GM23338 (cell line): Measurements from ENCODE around the gene GPRC5C. TPM values are rescaled to one million over a fixed set of nuclear protein-coding genes. Genes with fewer than 3 reads are reported as not detected.

Experiments used
- ATAC-seq: fragments of 200-7000 bp; cut with Tn5 transposase; 3 replicates; pipeline ENCODE4 v1.9.1; 2020
- DNase-seq: peaks from one replicate; pipeline ENCODE4 v3.0.0-alpha.2; 2015; ENCODE audit warnings: low spot score
- H2AFZ ChIP-seq: fragments of 200-600 bp; sonication (generic); 2 replicates; pipeline ENCODE4 v1.8.0; 2016; ENCODE audit warnings: antibody characterized with exemption, mild to moderate bottlenecking, moderate library complexity
- H3F3A ChIP-seq: fragments of 200-600 bp; sonication (generic); replicated peaks from 2 replicates; pipeline ENCODE4 v1.8.0; 2017; ENCODE audit warnings: antibody characterized with exemption, mixed run types, low read depth
- H3K27ac ChIP-seq: fragments of 200-600 bp; sonication (generic); 2 replicates; pipeline ENCODE4 v1.6.1; 2016; ENCODE audit warnings: low read depth
- H3K27me3 ChIP-seq: fragments of 200-600 bp; sonication (generic); 2 replicates; pipeline ENCODE4 v1.8.0; 2016; ENCODE audit warnings: mild to moderate bottlenecking, mixed run types, moderate library complexity; ENCODE audit not compliant: insufficient read depth
- H3K36me3 ChIP-seq: fragments of 200-600 bp; sonication (generic); 2 replicates; pipeline ENCODE4 v1.8.0; 2016; ENCODE audit warnings: mild to moderate bottlenecking; ENCODE audit not compliant: insufficient read depth
- H3K4me1 ChIP-seq: fragments of 200-600 bp; sonication (generic); 2 replicates; pipeline ENCODE4 v1.8.0; 2016; ENCODE audit warnings: mild to moderate bottlenecking, moderate library complexity; ENCODE audit not compliant: insufficient read depth
- H3K4me2 ChIP-seq: fragments of 200-600 bp; sonication (generic); 2 replicates; pipeline ENCODE4 v1.7.1; 2017; ENCODE audit warnings: mixed run types
- H3K4me3 ChIP-seq: fragments of 200-600 bp; sonication (generic); 2 replicates; pipeline ENCODE4 v1.6.1; 2016; ENCODE audit warnings: mixed run types
- H3K79me2 ChIP-seq: fragments of 200-600 bp; sonication (generic); replicated peaks from 2 replicates; pipeline ENCODE4 v1.8.0; 2017; ENCODE audit warnings: mild to moderate bottlenecking; ENCODE audit not compliant: insufficient read depth
- H3K9me2 ChIP-seq: fragments of 200-600 bp; sonication (generic); 2 replicates; pipeline ENCODE4 v1.8.0; 2017; ENCODE audit not compliant: insufficient read depth
- H4K20me1 ChIP-seq: fragments of 200-600 bp; sonication (generic); replicated peaks from 2 replicates; pipeline ENCODE4 v1.8.0; 2017; ENCODE audit warnings: mild to moderate bottlenecking; ENCODE audit not compliant: insufficient read depth
- H3K27ac Mint-ChIP-seq: 2 replicates; pipeline ENCODE4 v1.8.0; 2020; ENCODE audit warnings: inconsistent platforms, mild to moderate bottlenecking, moderate library complexity, mixed read lengths
- H3K27me3 Mint-ChIP-seq: 3 replicates; pipeline ENCODE4 v1.8.0; 2022; ENCODE audit warnings: low read depth, mild to moderate bottlenecking, moderate library complexity, mixed read lengths, inconsistent platforms; ENCODE audit not compliant: insufficient read depth, poor library complexity
- H3K36me3 Mint-ChIP-seq: 3 replicates; pipeline ENCODE4 v1.8.0; 2021; ENCODE audit warnings: low read depth, mild to moderate bottlenecking, inconsistent platforms, moderate library complexity, mixed read lengths
- H3K4me1 Mint-ChIP-seq: 3 replicates; pipeline ENCODE4 v1.8.0; 2020; ENCODE audit warnings: mild to moderate bottlenecking, inconsistent platforms, mixed read lengths
- H3K4me3 Mint-ChIP-seq: 3 replicates; pipeline ENCODE4 v1.8.0; 2021; ENCODE audit warnings: moderate library complexity, mild to moderate bottlenecking, inconsistent platforms, mixed read lengths
- H3K9me3 Mint-ChIP-seq: 3 replicates; pipeline ENCODE4 v1.8.0; 2020; ENCODE audit warnings: moderate library complexity, mild to moderate bottlenecking, inconsistent platforms, mixed read lengths
- CREB1 ChIP-seq: fragments of 250-450 bp; sonication (Bioruptor Pico); IDR thresholded peaks from 2 replicates; pipeline ENCODE4 v1.5.0; 2020; ENCODE audit warnings: low read depth, mild to moderate bottlenecking, moderate library complexity
- EZH2 ChIP-seq: fragments of 200-600 bp; sonication (generic); IDR thresholded peaks from one replicate; pipeline ENCODE4 v1.8.0; 2017; ENCODE audit warnings: antibody characterized with exemption, mild to moderate bottlenecking, low read depth; ENCODE audit not compliant: unreplicated experiment
- EZH2phosphoT487 ChIP-seq: fragments of 200-600 bp; sonication (generic); IDR thresholded peaks from one replicate; pipeline ENCODE4 v1.8.1; 2018; ENCODE audit warnings: antibody characterized with exemption; ENCODE audit not compliant: unreplicated experiment
- JUNB ChIP-seq: IDR thresholded peaks from one replicate; pipeline ENCODE4 v1.6.1; 2016; ENCODE audit warnings: antibody characterized with exemption; ENCODE audit not compliant: unreplicated experiment
- POLR2AphosphoS5 ChIP-seq: IDR thresholded peaks from 2 replicates; pipeline ENCODE4 v1.6.1; 2016; ENCODE audit warnings: antibody characterized with exemption, low read depth
- STAT1 ChIP-seq: IDR thresholded peaks from one replicate; pipeline ENCODE4 v1.6.1; 2016; ENCODE audit warnings: antibody characterized with exemption; ENCODE audit not compliant: unreplicated experiment
- ZNF114 ChIP-seq: fragments of 250-450 bp; sonication (Bioruptor Pico); IDR thresholded peaks from 2 replicates; pipeline ENCODE4 v1.5.0; 2020; ENCODE audit warnings: mild to moderate bottlenecking, moderate library complexity
- ZNF331 ChIP-seq: fragments of 250-450 bp; sonication (Bioruptor Pico); IDR thresholded peaks from 2 replicates; pipeline ENCODE4 v1.5.0; 2020; ENCODE audit warnings: low read depth, mild to moderate bottlenecking, moderate library complexity
- polyA plus RNA-seq: library from polyadenylated mRNA; unstranded; fragments of >200 nt; fragmentation: Nextera tagmentation; extraction: Ambion mirVana; gene quantifications from 2 replicates; pipeline ENCODE4 v1.2.1, GENCODE V29; 2016
- total RNA-seq: library from RNA; depleted of rRNA; stranded (reverse); fragments of >200 nt; shearing (Covaris generic); gene quantifications from 2 replicates; pipeline ENCODE4 v1.2.3, GENCODE V29; 2014
- TF ChIP-seq, protein P1 (sequence below): IDR thresholded peaks from one replicate; pipeline ENCODE4 v1.6.1; 2018; ENCODE audit warnings: antibody characterized with exemption; ENCODE audit not compliant: unreplicated experiment
- TF ChIP-seq, protein P2 (sequence below), 2 experiments: fragments of 200-600 bp in 1 of 2; sonication (generic) in 1 of 2; conservative IDR thresholded peaks; 2 replicates each; pipeline versions ENCODE4 v1.5.1 to v1.6.1; 2016 to 2017; ENCODE audit warnings: antibody characterized with exemption in 2 of 2, low read depth in 2 of 2, mild to moderate bottlenecking in 2 of 2, moderate library complexity in 1 of 2
- TF ChIP-seq, protein P3 (sequence below): IDR thresholded peaks from 2 replicates; pipeline ENCODE4 v1.6.1; 2016; ENCODE audit warnings: antibody characterized with exemption

GPRC5C gene
- total and polyA plus RNA-seq, 2 experiments from 2014 or later = 9.0 to 22.4 TPM

DNA sequence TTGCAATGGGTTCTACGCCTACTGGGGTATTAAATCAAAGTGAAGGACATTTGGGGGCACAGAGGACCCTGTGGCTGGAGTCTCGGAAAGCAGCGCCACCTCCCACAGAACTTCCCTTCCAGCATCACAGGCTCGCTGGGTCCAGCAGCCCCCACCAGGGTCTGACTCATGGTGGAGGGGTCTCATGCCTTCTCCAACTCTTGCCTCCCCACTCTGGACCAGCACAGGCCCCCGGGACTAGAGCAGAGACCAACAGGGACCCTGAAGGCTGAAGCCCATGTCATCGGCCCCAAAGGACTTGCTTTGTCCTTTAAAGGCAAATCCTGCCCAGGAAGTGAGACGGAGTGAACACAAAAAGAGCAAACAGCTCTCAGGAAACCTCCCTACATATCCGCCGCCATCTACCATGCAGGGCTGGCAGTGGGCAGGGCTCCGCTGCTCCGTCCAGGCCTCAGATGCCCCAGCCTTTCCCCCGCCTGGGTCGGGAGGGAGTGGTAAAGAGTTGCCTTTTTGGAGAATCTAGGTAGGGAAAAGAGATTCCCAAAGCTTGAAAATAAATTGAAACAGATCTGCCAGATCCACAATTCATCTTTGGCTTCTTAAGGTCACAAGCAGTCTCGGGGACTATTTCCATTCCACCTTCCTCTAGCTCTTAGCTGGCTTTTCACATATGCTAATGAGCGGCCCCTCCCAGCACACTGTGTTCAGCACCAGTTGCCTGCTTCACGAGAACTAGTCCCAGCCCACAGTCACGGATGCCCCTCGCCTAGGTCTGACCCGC lies 2.1 kb upstream of the GPRC5C start:
- Mint-ChIP-seq H3K4me1 (peaks cover 41% of the 10 kb centered on the region), H3K4me3 (peak overlapping the region; percentile 83), H3K27ac (no peak overlapping the region), H3K36me3 (no peaks in the 10 kb centered on the region; the same call in 2 of the 3 replicates), H3K9me3 (no peaks in the 10 kb centered on the region), H3K27me3 (peaks cover 46% of the 10 kb centered on the region)
- 0 out of 2 replicates have a peak, but pooled peaks cover 9% of the 10 kb centered on the region for H3F3A ChIP-seq
- H3K4me3 ChIP-seq = peak overlapping the region; percentile 87
- peaks cover 31% of the 10 kb centered on the region for H3K4me1 ChIP-seq
- H2AFZ ChIP-seq = peak overlapping the region; percentile 93
- TF ChIP-seq, protein P1, sequence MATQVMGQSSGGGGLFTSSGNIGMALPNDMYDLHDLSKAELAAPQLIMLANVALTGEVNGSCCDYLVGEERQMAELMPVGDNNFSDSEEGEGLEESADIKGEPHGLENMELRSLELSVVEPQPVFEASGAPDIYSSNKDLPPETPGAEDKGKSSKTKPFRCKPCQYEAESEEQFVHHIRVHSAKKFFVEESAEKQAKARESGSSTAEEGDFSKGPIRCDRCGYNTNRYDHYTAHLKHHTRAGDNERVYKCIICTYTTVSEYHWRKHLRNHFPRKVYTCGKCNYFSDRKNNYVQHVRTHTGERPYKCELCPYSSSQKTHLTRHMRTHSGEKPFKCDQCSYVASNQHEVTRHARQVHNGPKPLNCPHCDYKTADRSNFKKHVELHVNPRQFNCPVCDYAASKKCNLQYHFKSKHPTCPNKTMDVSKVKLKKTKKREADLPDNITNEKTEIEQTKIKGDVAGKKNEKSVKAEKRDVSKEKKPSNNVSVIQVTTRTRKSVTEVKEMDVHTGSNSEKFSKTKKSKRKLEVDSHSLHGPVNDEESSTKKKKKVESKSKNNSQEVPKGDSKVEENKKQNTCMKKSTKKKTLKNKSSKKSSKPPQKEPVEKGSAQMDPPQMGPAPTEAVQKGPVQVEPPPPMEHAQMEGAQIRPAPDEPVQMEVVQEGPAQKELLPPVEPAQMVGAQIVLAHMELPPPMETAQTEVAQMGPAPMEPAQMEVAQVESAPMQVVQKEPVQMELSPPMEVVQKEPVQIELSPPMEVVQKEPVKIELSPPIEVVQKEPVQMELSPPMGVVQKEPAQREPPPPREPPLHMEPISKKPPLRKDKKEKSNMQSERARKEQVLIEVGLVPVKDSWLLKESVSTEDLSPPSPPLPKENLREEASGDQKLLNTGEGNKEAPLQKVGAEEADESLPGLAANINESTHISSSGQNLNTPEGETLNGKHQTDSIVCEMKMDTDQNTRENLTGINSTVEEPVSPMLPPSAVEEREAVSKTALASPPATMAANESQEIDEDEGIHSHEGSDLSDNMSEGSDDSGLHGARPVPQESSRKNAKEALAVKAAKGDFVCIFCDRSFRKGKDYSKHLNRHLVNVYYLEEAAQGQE = no peak
- TF ChIP-seq STAT1 (no peak), ZNF114 (CRISPR knock-in tag) (no peak), CREB1 (no peak), POLR2AphosphoS5 (no peak), EZH2 (no peak)
- TF ChIP-seq, protein P2, sequence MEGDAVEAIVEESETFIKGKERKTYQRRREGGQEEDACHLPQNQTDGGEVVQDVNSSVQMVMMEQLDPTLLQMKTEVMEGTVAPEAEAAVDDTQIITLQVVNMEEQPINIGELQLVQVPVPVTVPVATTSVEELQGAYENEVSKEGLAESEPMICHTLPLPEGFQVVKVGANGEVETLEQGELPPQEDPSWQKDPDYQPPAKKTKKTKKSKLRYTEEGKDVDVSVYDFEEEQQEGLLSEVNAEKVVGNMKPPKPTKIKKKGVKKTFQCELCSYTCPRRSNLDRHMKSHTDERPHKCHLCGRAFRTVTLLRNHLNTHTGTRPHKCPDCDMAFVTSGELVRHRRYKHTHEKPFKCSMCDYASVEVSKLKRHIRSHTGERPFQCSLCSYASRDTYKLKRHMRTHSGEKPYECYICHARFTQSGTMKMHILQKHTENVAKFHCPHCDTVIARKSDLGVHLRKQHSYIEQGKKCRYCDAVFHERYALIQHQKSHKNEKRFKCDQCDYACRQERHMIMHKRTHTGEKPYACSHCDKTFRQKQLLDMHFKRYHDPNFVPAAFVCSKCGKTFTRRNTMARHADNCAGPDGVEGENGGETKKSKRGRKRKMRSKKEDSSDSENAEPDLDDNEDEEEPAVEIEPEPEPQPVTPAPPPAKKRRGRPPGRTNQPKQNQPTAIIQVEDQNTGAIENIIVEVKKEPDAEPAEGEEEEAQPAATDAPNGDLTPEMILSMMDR (conservative IDR thresholded peaks at IDR 0.05; ENCODE audit: low read depth in 2 of 2) = no peak
- peak overlapping the region; percentile 84 for H3K27ac ChIP-seq
- H3K4me2 ChIP-seq = peak overlapping the region; percentile 95
- no peaks in the 10 kb centered on the region for H3K9me2 ChIP-seq
- DNase-seq = peak; percentile 41
- peaks cover 44% of the 10 kb centered on the region for H3K27me3 ChIP-seq
- peak; percentile 0; the same call in 1 of the 3 replicates for ATAC-seq
- H4K20me1 ChIP-seq = no peaks in the 10 kb centered on the region
- H3K36me3 ChIP-seq = no peaks in the 10 kb centered on the region
- H3K79me2 ChIP-seq = no peaks in the 10 kb centered on the region; the same call in 1 of the 2 replicates

DNA sequence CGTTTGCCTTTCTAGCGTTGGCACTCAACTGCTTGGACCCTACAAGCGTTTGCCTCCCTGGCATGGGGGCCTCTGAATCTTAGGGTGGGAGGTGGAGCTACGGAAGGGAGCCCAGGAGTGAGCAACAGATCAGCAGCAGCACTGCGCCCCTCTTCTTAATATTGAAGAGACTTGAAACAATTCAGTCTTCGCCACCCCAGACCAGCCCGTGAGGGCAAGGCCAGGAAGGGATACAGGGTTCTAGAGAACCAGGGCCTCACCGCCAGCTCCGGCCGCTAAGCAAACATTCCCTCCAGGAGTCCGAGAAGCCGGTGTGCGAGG lies 1.5 kb upstream of the GPRC5C start:
- H3K4me2 ChIP-seq = peak overlapping the region; percentile 95
- DNase-seq (no peak), ATAC-seq (no peak)
- peaks cover 44% of the 10 kb centered on the region for H3K4me1 Mint-ChIP-seq
- H3K9me3 Mint-ChIP-seq = no peaks in the 10 kb centered on the region
- peaks cover 46% of the 10 kb centered on the region for H3K27me3 Mint-ChIP-seq
- H3K36me3 Mint-ChIP-seq = no peaks in the 10 kb centered on the region; the same call in 2 of the 3 replicates
- H3K4me3 ChIP-seq = peak overlapping the region; percentile 87
- H4K20me1 ChIP-seq = no peaks in the 10 kb centered on the region; the same call in 1 of the 2 replicates
- 0 out of 2 replicates have a peak, but pooled peaks cover 9% of the 10 kb centered on the region for H3F3A ChIP-seq
- H3K9me2 ChIP-seq = no peaks in the 10 kb centered on the region
- no peaks in the 10 kb centered on the region; the same call in none of the 2 replicates for H3K79me2 ChIP-seq
- H3K4me3 Mint-ChIP-seq = peak overlapping the region; percentile 83
- H3K27ac ChIP-seq = peak overlapping the region; percentile 84
- no peak overlapping the region for H3K27ac Mint-ChIP-seq
- peaks cover 44% of the 10 kb centered on the region for H3K27me3 ChIP-seq
- peak overlapping the region; percentile 93 for H2AFZ ChIP-seq
- peaks cover 31% of the 10 kb centered on the region for H3K4me1 ChIP-seq
- H3K36me3 ChIP-seq = no peaks in the 10 kb centered on the region
- TF ChIP-seq POLR2AphosphoS5 (no peak), ZNF331 (CRISPR knock-in tag) (no peak), JUNB (no peak), EZH2 (no peak), EZH2phosphoT487 (no peak), CREB1 (no peak)
- TF ChIP-seq, protein P1 = no peak
- TF ChIP-seq, protein P3, sequence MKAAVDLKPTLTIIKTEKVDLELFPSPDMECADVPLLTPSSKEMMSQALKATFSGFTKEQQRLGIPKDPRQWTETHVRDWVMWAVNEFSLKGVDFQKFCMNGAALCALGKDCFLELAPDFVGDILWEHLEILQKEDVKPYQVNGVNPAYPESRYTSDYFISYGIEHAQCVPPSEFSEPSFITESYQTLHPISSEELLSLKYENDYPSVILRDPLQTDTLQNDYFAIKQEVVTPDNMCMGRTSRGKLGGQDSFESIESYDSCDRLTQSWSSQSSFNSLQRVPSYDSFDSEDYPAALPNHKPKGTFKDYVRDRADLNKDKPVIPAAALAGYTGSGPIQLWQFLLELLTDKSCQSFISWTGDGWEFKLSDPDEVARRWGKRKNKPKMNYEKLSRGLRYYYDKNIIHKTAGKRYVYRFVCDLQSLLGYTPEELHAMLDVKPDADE = no peak
